ENCODE results near the gene COPS7A. TPM values are rescaled to one million over a fixed set of nuclear protein-coding genes. Genes with fewer than 3 reads are reported as not detected.

Gene COPS7A
- total RNA-seq, 1 donor from 2014 or later, result 24.5 TPM

- Mint-ChIP-seq H3K36me3 (no peaks in the 10 kb centered on the region), H3K4me1 (peaks cover 53% of the 10 kb centered on the region), H3K27me3 (ENCODE audit: insufficient read depth, low read depth) (peaks cover 3% of the 10 kb centered on the region), H3K27ac (peak overlapping the region; percentile 1), H3K9me3 (no peaks in the 10 kb centered on the region), H3K4me3 (no peak overlapping the region)
- peaks cover 36% of the 10 kb centered on the region for H3K4me1 ChIP-seq
- H3K4me3 ChIP-seq, result no peak overlapping the region
- H3K79me2 ChIP-seq (ENCODE audit: low read depth), result peaks cover 8% of the 10 kb centered on the region
- no peaks in the 10 kb centered on the region for H3K27me3 ChIP-seq
- no peak overlapping the region for H2AFZ ChIP-seq (replicated peaks)
- no peaks in the 10 kb centered on the region for H3K9me3 ChIP-seq (ENCODE audit: low read depth)
- no peaks in the 10 kb centered on the region for H3K36me3 ChIP-seq
- TF ChIP-seq CTCF (IDR thresholded peaks at IDR 0.05) (no peak), EZH2 (IDR thresholded peaks at IDR 0.05) (no peak), EZH2phosphoT487 (IDR thresholded peaks at IDR 0.05) (no peak)
- H4K20me1 ChIP-seq (ENCODE audit: low read depth), result peaks cover 6% of the 10 kb centered on the region
- no peak for DNase-seq (ENCODE audit: low spot score)
- H3F3A ChIP-seq (ENCODE audit: low read depth), result peaks cover 45% of the 10 kb centered on the region
- H3K9ac ChIP-seq, result no peak overlapping the region
- no peak overlapping the region for H3K4me2 ChIP-seq
- H3K27ac ChIP-seq, result peak overlapping the region; percentile 13
Measured at GRCh38 chr12:6757028-6757690, 33.3 kb downstream of the COPS7A start.

DNA sequence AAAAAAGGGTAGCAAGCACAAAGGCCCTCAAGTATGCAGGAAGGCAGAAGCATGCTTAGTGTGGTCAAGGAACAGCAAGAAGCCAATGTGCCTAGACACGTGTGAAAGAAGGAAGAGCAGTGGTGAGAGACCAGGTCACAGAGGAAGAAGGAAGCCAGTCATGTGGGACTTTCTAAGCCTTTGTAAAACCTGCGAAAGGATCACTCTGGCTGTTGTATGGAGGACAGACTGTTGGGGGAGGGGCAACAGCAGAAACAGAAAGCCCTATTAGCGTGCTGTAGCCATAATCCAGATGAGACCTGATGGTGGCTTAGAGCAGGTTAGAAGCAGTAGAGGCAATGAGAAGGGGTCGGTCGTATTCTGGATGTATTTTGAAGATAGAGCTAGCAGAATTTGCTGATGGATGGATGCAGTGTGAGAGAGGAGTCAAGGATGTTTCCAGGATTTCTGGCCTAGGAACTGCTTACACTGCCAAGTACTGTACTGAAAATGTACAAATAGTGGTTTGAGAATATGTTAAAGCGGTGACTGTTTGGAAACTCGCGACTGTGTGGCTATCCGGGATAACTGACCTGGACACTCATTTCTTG is 34.8 kb downstream of the COPS7A start:
- Histone ChIP-seq H3K4me3 (no peak overlapping the region), H3K9ac (no peak overlapping the region), H3K79me2 (ENCODE audit: low read depth) (peaks cover 8% of the 10 kb centered on the region), H3K27ac (no peak overlapping the region), H3K36me3 (no peaks in the 10 kb centered on the region), H3K27me3 (no peaks in the 10 kb centered on the region), H2AFZ (replicated peaks) (no peak overlapping the region), H3K4me1 (peaks cover 41% of the 10 kb centered on the region), H3K4me2 (no peak overlapping the region), H4K20me1 (ENCODE audit: low read depth) (no peaks in the 10 kb centered on the region), H3K9me3 (ENCODE audit: low read depth) (no peaks in the 10 kb centered on the region), H3F3A (ENCODE audit: low read depth) (peaks cover 54% of the 10 kb centered on the region)
- Mint-ChIP-seq H3K4me3 (peak overlapping the region; percentile 48), H3K4me1 (peaks cover 59% of the 10 kb centered on the region), H3K36me3 (no peaks in the 10 kb centered on the region), H3K9me3 (no peaks in the 10 kb centered on the region), H3K27me3 (ENCODE audit: insufficient read depth, low read depth) (peaks cover 5% of the 10 kb centered on the region), H3K27ac (peak overlapping the region; percentile 46)
- TF ChIP-seq CTCF (IDR thresholded peaks at IDR 0.05) (no peak), EZH2phosphoT487 (IDR thresholded peaks at IDR 0.05) (no peak), EZH2 (IDR thresholded peaks at IDR 0.05) (no peak)
- DNase-seq (ENCODE audit: low spot score), result peak; percentile 64

DNA sequence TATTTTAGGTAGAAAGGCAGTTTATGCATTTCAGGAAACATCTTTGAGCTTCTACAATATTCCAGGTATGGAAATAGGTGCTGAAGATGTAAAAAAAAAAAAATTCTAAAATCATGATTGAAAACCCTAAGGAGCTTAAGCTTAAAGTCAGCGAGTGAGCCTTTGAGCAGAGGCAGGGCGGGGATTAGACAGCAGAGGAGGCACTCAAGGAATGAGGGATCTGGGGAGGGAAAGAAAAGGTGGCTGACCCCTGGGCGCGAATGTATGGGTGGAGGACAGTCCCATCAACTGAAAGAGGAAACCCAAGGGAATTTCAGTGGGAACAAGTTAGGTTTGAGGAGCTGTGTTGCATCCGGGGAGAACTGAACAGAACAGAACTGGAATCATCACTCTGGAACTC is 35.9 kb downstream of the COPS7A start:
- Histone ChIP-seq H3K79me2 (ENCODE audit: low read depth) (peaks cover 11% of the 10 kb centered on the region), H4K20me1 (ENCODE audit: low read depth) (no peaks in the 10 kb centered on the region), H3K4me1 (peaks cover 37% of the 10 kb centered on the region), H3K4me3 (no peak overlapping the region), H3K27me3 (no peaks in the 10 kb centered on the region), H3K27ac (peak overlapping the region; percentile 81), H2AFZ (replicated peaks) (no peak overlapping the region), H3K4me2 (peak overlapping the region; percentile 39), H3K9ac (no peak overlapping the region), H3F3A (ENCODE audit: low read depth) (peaks cover 52% of the 10 kb centered on the region), H3K36me3 (no peaks in the 10 kb centered on the region), H3K9me3 (ENCODE audit: low read depth) (no peaks in the 10 kb centered on the region)
- Mint-ChIP-seq H3K27me3 (ENCODE audit: insufficient read depth, low read depth) (peaks cover 10% of the 10 kb centered on the region), H3K27ac (peak overlapping the region; percentile 97), H3K4me1 (peaks cover 59% of the 10 kb centered on the region), H3K36me3 (no peaks in the 10 kb centered on the region), H3K9me3 (no peaks in the 10 kb centered on the region), H3K4me3 (peak overlapping the region; percentile 56)
- peak; percentile 73 for DNase-seq (ENCODE audit: low spot score)
- no peak for TF ChIP-seq EZH2phosphoT487 (IDR thresholded peaks at IDR 0.05)
- no peak for TF ChIP-seq CTCF (IDR thresholded peaks at IDR 0.05)
- no peak for TF ChIP-seq EZH2 (IDR thresholded peaks at IDR 0.05)

All from neural progenitor cell (in vitro differentiated cells).